Urinary bladder (tissue), 4 donors: ENCODE measurements around the gene ABHD16A. TPM values are rescaled to one million over a fixed set of nuclear protein-coding genes. Genes with fewer than 3 reads are reported as not detected.

ENCODE experiments used
- DNase-seq: peaks from one replicate; pipeline ENCODE4 v3.0.0-alpha.2; 2015; ENCODE audit errors: extremely low spot score
- H3K27ac ChIP-seq: one replicate; pipeline ENCODE4 v1.5.1; 2013; ENCODE audit warnings: low read depth, mild to moderate bottlenecking, moderate library complexity
- H3K36me3 ChIP-seq: one replicate; pipeline ENCODE4 v1.6.1; 2013; ENCODE audit warnings: mild to moderate bottlenecking, moderate library complexity; ENCODE audit not compliant: insufficient read depth
- H3K4me1 ChIP-seq: one replicate; pipeline ENCODE4 v1.6.1; 2013; ENCODE audit warnings: mild to moderate bottlenecking, moderate library complexity; ENCODE audit not compliant: insufficient read depth
- H3K4me3 ChIP-seq: one replicate; pipeline ENCODE4 v1.5.1; 2013; ENCODE audit warnings: low read depth, low read length
- WGBS: extraction: QIAGEN DNeasy Blood & Tissue Kit; methylation state at CpG from one replicate; pipeline ENCODE4 v1.1.7; 2013; 5-methylcytosine and 5-hydroxymethylcytosine counted together
- polyA plus RNA-seq: library from polyadenylated mRNA; stranded (reverse); fragments of 200-250 nt; gene quantifications from one replicate; pipeline ENCODE4 v1.2.3, GENCODE V29; 2013
- small RNA-seq: library from RNA; depleted of rRNA; stranded (forward); fragments of <200 nt; gene quantifications from one replicate; pipeline ENCODE3, GENCODE V24; 2014
- total RNA-seq: library from RNA; depleted of rRNA; stranded (reverse); fragments of >200 nt; gene quantifications from one replicate; pipeline ENCODE4 v1.2.3, GENCODE V29; 2014
- donor health status: healthy with polysubstance abuse.
- donor health status: healthy.

Gene ABHD16A
- total and polyA plus RNA-seq, 2 donors, result 42.6 to 56.4 TPM

GRCh38 chr6:31645325-31645724 lies 57.8 kb downstream of the ABHD16A start:
- no peaks in the 10 kb centered on the region for H3K4me1 ChIP-seq
- peaks cover 19% of the 10 kb centered on the region for H3K36me3 ChIP-seq
- DNase-seq, result no peak
- H3K27ac ChIP-seq, result no peak overlapping the region
- 94% methylated on average over 9 of the region's 9 CpGs for WGBS
- no peak overlapping the region for H3K4me3 ChIP-seq

- no peak overlapping the region for H3K27ac ChIP-seq
- H3K4me3 ChIP-seq, result no peak overlapping the region
- 91% methylated on average over 17 of the region's 17 CpGs for WGBS
- no peaks in the 10 kb centered on the region for H3K4me1 ChIP-seq
- H3K36me3 ChIP-seq, result peaks cover 21% of the 10 kb centered on the region
- DNase-seq, result no peak
Observed at GRCh38 chr6:31643818-31644454, 59.2 kb downstream of the ABHD16A start.

GRCh38 chr6:31642798-31643570 lies 60.1 kb downstream of the ABHD16A start:
- H3K4me1 ChIP-seq, result no peaks in the 10 kb centered on the region
- WGBS, result 90% methylated on average over 6 of the region's 6 CpGs
- DNase-seq, result no peak
- H3K27ac ChIP-seq, result no peak overlapping the region
- peaks cover 19% of the 10 kb centered on the region for H3K36me3 ChIP-seq
- H3K4me3 ChIP-seq, result no peak overlapping the region

GRCh38 chr6:31641370-31641769 lies 61.8 kb downstream of the ABHD16A start:
- peaks cover 16% of the 10 kb centered on the region for H3K36me3 ChIP-seq
- H3K4me1 ChIP-seq, result no peaks in the 10 kb centered on the region
- 90% methylated on average over 4 of the region's 4 CpGs for whole genome bisulfite sequencing
- no peak for DNase-seq
- no peak overlapping the region for H3K4me3 ChIP-seq
- no peak overlapping the region for H3K27ac ChIP-seq

GRCh38 chr6:31640612-31641011 lies 62.5 kb downstream of the ABHD16A start:
- peaks cover 16% of the 10 kb centered on the region for H3K36me3 ChIP-seq
- DNase-seq, result no peak
- 94% methylated on average over 6 of the region's 6 CpGs for WGBS

GRCh38 chr6:31639449-31639861 lies 63.7 kb downstream of the ABHD16A start:
- Histone ChIP-seq H3K4me1 (no peaks in the 10 kb centered on the region), H3K27ac (no peak overlapping the region), H3K4me3 (no peak overlapping the region), H3K36me3 (peaks cover 8% of the 10 kb centered on the region)
- WGBS, result 74% methylated on average over 10 of the region's 10 CpGs
- no peak for DNase-seq

More at GRCh38 chr6:31640612-31641011, 62.5 kb downstream of the ABHD16A start:
- Histone ChIP-seq H3K4me1 (no peaks in the 10 kb centered on the region), H3K4me3 (no peak overlapping the region), H3K27ac (no peak overlapping the region)

- H3K4me1 ChIP-seq, result no peaks in the 10 kb centered on the region
- DNase-seq, result no peak
- H3K4me3 ChIP-seq, result no peak overlapping the region
- H3K27ac ChIP-seq, result no peak overlapping the region
- WGBS, result 80% methylated on average over 9 of the region's 9 CpGs
- H3K36me3 ChIP-seq, result peaks cover 8% of the 10 kb centered on the region
Observed at GRCh38 chr6:31639043-31639442, 64.1 kb downstream of the ABHD16A start.

Small RNAs within 50 kb of the gene (small RNA-seq; reads per million reads assigned to genes)
- gene LY6G6D (not detected), gene MIR4646 (not detected), gene RF00019 (not detected)

Other genes with a start within 250 kb of the ABHD16A start
Only the 30 nearest of the 39 such genes appear.
- 3.3 TPM for gene ATP6V1G2, start 156.7 kb downstream of the ABHD16A start, total RNA-seq
- gene ATP6V1G2, start 156.7 kb downstream of the ABHD16A start, polyA plus RNA-seq, result 3.8 TPM
- gene NFKBIL1, start 155.7 kb downstream of the ABHD16A start, total RNA-seq, result 12.1 TPM
- gene NFKBIL1, start 155.7 kb downstream of the ABHD16A start, polyA plus RNA-seq, result 36.9 TPM
- gene LTA, start 131.0 kb downstream of the ABHD16A start, total RNA-seq, result not detected
- gene LTA, start 131.0 kb downstream of the ABHD16A start, polyA plus RNA-seq, result 0.06 TPM
- gene TNF, start 127.8 kb downstream of the ABHD16A start, total RNA-seq, result not detected
- gene TNF, start 127.8 kb downstream of the ABHD16A start, polyA plus RNA-seq, result 0.29 TPM
- gene LTB, start 120.9 kb downstream of the ABHD16A start, total RNA-seq, result 2.1 TPM
- gene LTB, start 120.9 kb downstream of the ABHD16A start, polyA plus RNA-seq, result 1.4 TPM
- gene LST1, start 117.0 kb downstream of the ABHD16A start, total RNA-seq, result 4.2 TPM
- 10.6 TPM for gene LST1, start 117.0 kb downstream of the ABHD16A start, polyA plus RNA-seq
- gene NCR3, start 110.3 kb downstream of the ABHD16A start, total RNA-seq, result not detected
- 0.20 TPM for gene NCR3, start 110.3 kb downstream of the ABHD16A start, polyA plus RNA-seq
- gene AIF1, start 88.1 kb downstream of the ABHD16A start, total RNA-seq, result 42.6 TPM
- gene AIF1, start 88.1 kb downstream of the ABHD16A start, polyA plus RNA-seq, result 41.7 TPM
- 53.7 TPM for gene PRRC2A, start 82.6 kb downstream of the ABHD16A start, total RNA-seq
- gene PRRC2A, start 82.6 kb downstream of the ABHD16A start, polyA plus RNA-seq, result 115 TPM
- 73.8 TPM for gene BAG6, start 50.7 kb downstream of the ABHD16A start, total RNA-seq
- gene BAG6, start 50.7 kb downstream of the ABHD16A start, polyA plus RNA-seq, result 193 TPM
- 0.69 TPM for gene APOM, start 47.4 kb downstream of the ABHD16A start, total RNA-seq
- 3.6 TPM for gene APOM, start 47.4 kb downstream of the ABHD16A start, polyA plus RNA-seq
- gene C6orf47, start 42.5 kb downstream of the ABHD16A start, total RNA-seq, result 17.6 TPM
- gene C6orf47, start 42.5 kb downstream of the ABHD16A start, polyA plus RNA-seq, result 29.7 TPM
- gene GPANK1, start 38.3 kb downstream of the ABHD16A start, total RNA-seq, result 10.0 TPM
- 20.9 TPM for gene GPANK1, start 38.3 kb downstream of the ABHD16A start, polyA plus RNA-seq
- gene CSNK2B, start 37.2 kb downstream of the ABHD16A start, total RNA-seq, result 44.3 TPM
- gene CSNK2B, start 37.2 kb downstream of the ABHD16A start, polyA plus RNA-seq, result 151 TPM
- gene LY6G5B, start 33.3 kb downstream of the ABHD16A start, total RNA-seq, result 6.0 TPM
- gene LY6G5B, start 33.3 kb downstream of the ABHD16A start, polyA plus RNA-seq, result 7.2 TPM
- gene LY6G5C, start 22.3 kb downstream of the ABHD16A start, total RNA-seq, result 0.37 TPM
- 4.0 TPM for gene LY6G5C, start 22.3 kb downstream of the ABHD16A start, polyA plus RNA-seq
- gene LY6G6F, start 3.5 kb upstream of the ABHD16A start, total RNA-seq, result not detected
- not detected for gene LY6G6F, start 3.5 kb upstream of the ABHD16A start, polyA plus RNA-seq
- gene LY6G6D, start 12.0 kb upstream of the ABHD16A start, total RNA-seq, result 3.1 TPM
- 1.7 TPM for gene LY6G6D, start 12.0 kb upstream of the ABHD16A start, polyA plus RNA-seq
- not detected for gene LY6G6C, start 18.4 kb upstream of the ABHD16A start, total RNA-seq
- not detected for gene LY6G6C, start 18.4 kb upstream of the ABHD16A start, polyA plus RNA-seq
- gene MPIG6B, start 20.0 kb upstream of the ABHD16A start, total RNA-seq, result 0.32 TPM
- 0.62 TPM for gene MPIG6B, start 20.0 kb upstream of the ABHD16A start, polyA plus RNA-seq
- gene DDAH2, start 26.0 kb upstream of the ABHD16A start, total RNA-seq, result 81.6 TPM
- 115 TPM for gene DDAH2, start 26.0 kb upstream of the ABHD16A start, polyA plus RNA-seq
- 200 TPM for gene CLIC1, start 33.2 kb upstream of the ABHD16A start, total RNA-seq
- 303 TPM for gene CLIC1, start 33.2 kb upstream of the ABHD16A start, polyA plus RNA-seq
- 14.8 TPM for gene MSH5, start 36.7 kb upstream of the ABHD16A start, total RNA-seq
- gene MSH5, start 36.7 kb upstream of the ABHD16A start, polyA plus RNA-seq, result 2.9 TPM
- gene SAPCD1, start 59.3 kb upstream of the ABHD16A start, total RNA-seq, result 0.90 TPM
- gene SAPCD1, start 59.3 kb upstream of the ABHD16A start, polyA plus RNA-seq, result 1.3 TPM
- gene VWA7, start 74.0 kb upstream of the ABHD16A start, total RNA-seq, result 0.42 TPM
- 0.39 TPM for gene VWA7, start 74.0 kb upstream of the ABHD16A start, polyA plus RNA-seq
- gene VARS1, start 92.4 kb upstream of the ABHD16A start, total RNA-seq, result 16.7 TPM
- gene VARS1, start 92.4 kb upstream of the ABHD16A start, polyA plus RNA-seq, result 34.4 TPM
- 22.5 TPM for gene LSM2, start 103.6 kb upstream of the ABHD16A start, total RNA-seq
- gene LSM2, start 103.6 kb upstream of the ABHD16A start, polyA plus RNA-seq, result 69.4 TPM
- 2.5 TPM for gene HSPA1L, start 112.0 kb upstream of the ABHD16A start, total RNA-seq
- gene HSPA1L, start 112.0 kb upstream of the ABHD16A start, polyA plus RNA-seq, result 2.9 TPM
- gene HSPA1A, start 112.2 kb upstream of the ABHD16A start, total RNA-seq, result 152 TPM
- gene HSPA1A, start 112.2 kb upstream of the ABHD16A start, polyA plus RNA-seq, result 374 TPM
- 137 TPM for gene HSPA1B, start 124.4 kb upstream of the ABHD16A start, total RNA-seq
- 269 TPM for gene HSPA1B, start 124.4 kb upstream of the ABHD16A start, polyA plus RNA-seq